Measurements from ENCODE around the gene PITPNB. TPM values are rescaled to one million over a fixed set of nuclear protein-coding genes. Genes with fewer than 3 reads are reported as not detected.

Gene PITPNB
- total RNA-seq, 1 donor from 2014 or later, result 16.8 TPM

GRCh38 chr22:27811778-27812177 lies 107.3 kb downstream of the PITPNB start:
- H3K4me3 ChIP-seq (ENCODE audit: low read depth, low read length), result no peak overlapping the region
- TF ChIP-seq, protein P1, sequence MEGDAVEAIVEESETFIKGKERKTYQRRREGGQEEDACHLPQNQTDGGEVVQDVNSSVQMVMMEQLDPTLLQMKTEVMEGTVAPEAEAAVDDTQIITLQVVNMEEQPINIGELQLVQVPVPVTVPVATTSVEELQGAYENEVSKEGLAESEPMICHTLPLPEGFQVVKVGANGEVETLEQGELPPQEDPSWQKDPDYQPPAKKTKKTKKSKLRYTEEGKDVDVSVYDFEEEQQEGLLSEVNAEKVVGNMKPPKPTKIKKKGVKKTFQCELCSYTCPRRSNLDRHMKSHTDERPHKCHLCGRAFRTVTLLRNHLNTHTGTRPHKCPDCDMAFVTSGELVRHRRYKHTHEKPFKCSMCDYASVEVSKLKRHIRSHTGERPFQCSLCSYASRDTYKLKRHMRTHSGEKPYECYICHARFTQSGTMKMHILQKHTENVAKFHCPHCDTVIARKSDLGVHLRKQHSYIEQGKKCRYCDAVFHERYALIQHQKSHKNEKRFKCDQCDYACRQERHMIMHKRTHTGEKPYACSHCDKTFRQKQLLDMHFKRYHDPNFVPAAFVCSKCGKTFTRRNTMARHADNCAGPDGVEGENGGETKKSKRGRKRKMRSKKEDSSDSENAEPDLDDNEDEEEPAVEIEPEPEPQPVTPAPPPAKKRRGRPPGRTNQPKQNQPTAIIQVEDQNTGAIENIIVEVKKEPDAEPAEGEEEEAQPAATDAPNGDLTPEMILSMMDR (IDR thresholded peaks at IDR 0.05; ENCODE audit: insufficient read depth, low read length, severe bottlenecking), result no peak
- no peaks in the 10 kb centered on the region for H3K36me3 ChIP-seq (ENCODE audit: control insufficient read depth, insufficient read depth, low read length)
- peaks cover 2% of the 10 kb centered on the region for H3K27me3 ChIP-seq (ENCODE audit: control insufficient read depth, insufficient read depth, low read length)
- DNase-seq (ENCODE audit: low read depth), result no peak
- FAIRE-seq, result no peak

GRCh38 chr22:27810609-27811151 lies 108.4 kb downstream of the PITPNB start:
- no peak for FAIRE-seq
- Histone ChIP-seq H3K4me3 (ENCODE audit: low read depth, low read length) (no peak overlapping the region), H3K36me3 (ENCODE audit: control insufficient read depth, insufficient read depth, low read length) (no peaks in the 10 kb centered on the region), H3K27me3 (ENCODE audit: control insufficient read depth, insufficient read depth, low read length) (peaks cover 2% of the 10 kb centered on the region)
- TF ChIP-seq, protein P1 (IDR thresholded peaks at IDR 0.05; ENCODE audit: insufficient read depth, low read length, severe bottlenecking), result no peak
- no peak for DNase-seq (ENCODE audit: low read depth)

- no peak for DNase-seq (ENCODE audit: low read depth)
- H3K36me3 ChIP-seq (ENCODE audit: control insufficient read depth, insufficient read depth, low read length), result no peaks in the 10 kb centered on the region
- FAIRE-seq, result no peak
- TF ChIP-seq, protein P1 (IDR thresholded peaks at IDR 0.05; ENCODE audit: insufficient read depth, low read length, severe bottlenecking), result no peak
- no peaks in the 10 kb centered on the region for H3K27me3 ChIP-seq (ENCODE audit: control insufficient read depth, insufficient read depth, low read length)
- no peak overlapping the region for H3K4me3 ChIP-seq (ENCODE audit: low read depth, low read length)
Measured at GRCh38 chr22:27809700-27810608, 109.1 kb downstream of the PITPNB start.

DNA sequence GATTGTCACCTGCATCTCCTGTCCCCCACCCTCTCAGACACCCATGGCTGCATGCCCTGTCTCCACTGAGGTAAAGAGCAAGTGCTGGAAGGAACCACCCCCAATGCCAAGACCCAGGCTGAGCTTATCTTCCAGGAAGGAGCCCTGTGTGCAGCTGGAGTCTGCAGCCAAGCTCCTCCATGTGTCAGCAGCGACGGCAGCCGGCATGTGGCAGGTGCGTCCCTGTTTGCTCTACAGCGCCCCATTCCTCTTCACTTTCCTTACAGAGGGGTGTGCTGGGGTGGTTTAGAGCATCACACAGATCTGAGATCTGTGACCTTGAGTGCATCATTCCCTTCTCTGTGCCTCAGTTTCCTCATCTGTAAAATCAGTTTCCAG lies 109.8 kb downstream of the PITPNB start:
- DNase-seq (ENCODE audit: low read depth), result no peak
- no peak overlapping the region for H3K4me3 ChIP-seq (ENCODE audit: low read depth, low read length)
- no peak for FAIRE-seq
- no peaks in the 10 kb centered on the region for H3K27me3 ChIP-seq (ENCODE audit: control insufficient read depth, insufficient read depth, low read length)
- no peaks in the 10 kb centered on the region for H3K36me3 ChIP-seq (ENCODE audit: control insufficient read depth, insufficient read depth, low read length)
- TF ChIP-seq, protein P1 (IDR thresholded peaks at IDR 0.05; ENCODE audit: insufficient read depth, low read length, severe bottlenecking), result no peak

GRCh38 chr22:27808451-27809225 lies 110.4 kb downstream of the PITPNB start:
- Histone ChIP-seq H3K4me3 (ENCODE audit: low read depth, low read length) (no peak overlapping the region), H3K36me3 (ENCODE audit: control insufficient read depth, insufficient read depth, low read length) (no peaks in the 10 kb centered on the region), H3K27me3 (ENCODE audit: control insufficient read depth, insufficient read depth, low read length) (no peaks in the 10 kb centered on the region)
- TF ChIP-seq, protein P1 (IDR thresholded peaks at IDR 0.05; ENCODE audit: insufficient read depth, low read length, severe bottlenecking), result no peak
- FAIRE-seq (no peak), DNase-seq (ENCODE audit: low read depth) (no peak)
